H1 (cell line): Measurements from ENCODE around the gene LONRF2. TPM values are rescaled to one million over a fixed set of nuclear protein-coding genes. Genes with fewer than 3 reads are reported as not detected.

Source experiments
- CTCF ChIA-PET: fragments of 300-600 bp; sonication (Branson Sonifier 250); formaldehyde crosslinking; loops from one replicate; lab custom pipeline; 2021; ENCODE audit not compliant: partially characterized antibody; lab: Charles Lee
- POLR2A ChIA-PET: fragments of 300-600 bp; sonication (Branson Sonifier 250); formaldehyde crosslinking; loops from one replicate; lab custom pipeline; 2021; ENCODE audit warnings: inconsistent platforms; ENCODE audit not compliant: partially characterized antibody; lab: Charles Lee
- DNase-seq, 2 experiments: peaks; one replicate each; pipeline versions ENCODE4 v3.0.0 to v3.0.0-alpha.2; 2010 to 2022; ENCODE audit warnings: low spot score in 2 of 2, low read depth in 1 of 2, mixed read lengths in 1 of 2
- FAIRE-seq: peaks from 2 replicates; lab custom pipeline; 2011; peaks lifted over from hg19 to GRCh38; lab: Jason Lieb, UNC
- H2AFZ ChIP-seq: 2 replicates; pipeline ENCODE4 v1.8.1; 2012; ENCODE audit warnings: low read length, inconsistent platforms
- H2AK5ac ChIP-seq: 2 replicates; pipeline ENCODE4 v1.6.1; 2013; ENCODE audit warnings: low read depth, low read length
- H2BK120ac ChIP-seq: replicated peaks from 2 replicates; pipeline ENCODE3; 2013; ENCODE audit warnings: low read depth, low read length, inconsistent platforms
- H2BK12ac ChIP-seq: 2 replicates; pipeline ENCODE4 v1.6.1; 2013; ENCODE audit warnings: low read depth, low read length
- H2BK15ac ChIP-seq: 2 replicates; pipeline ENCODE4 v1.6.1; 2013; ENCODE audit warnings: low read length
- H2BK20ac ChIP-seq: 2 replicates; pipeline ENCODE4 v1.6.1; 2013; ENCODE audit warnings: low read length
- H2BK5ac ChIP-seq: 2 replicates; pipeline ENCODE4 v1.6.1; 2013; ENCODE audit warnings: low read depth, low read length
- H3K14ac ChIP-seq: 2 replicates; pipeline ENCODE4 v1.6.1; 2013; ENCODE audit warnings: inconsistent platforms; ENCODE audit not compliant: insufficient read length
- H3K18ac ChIP-seq: 2 replicates; pipeline ENCODE4 v1.6.1; 2013; ENCODE audit warnings: low read length; ENCODE audit errors: extremely low read depth
- H3K23ac ChIP-seq: 2 replicates; pipeline ENCODE4 v1.6.1; 2013; ENCODE audit warnings: inconsistent platforms; ENCODE audit not compliant: insufficient read length
- H3K23me2 ChIP-seq: 2 replicates; pipeline ENCODE4 v1.6.1; 2013; ENCODE audit warnings: low read depth, low read length
- H3K27ac ChIP-seq: 2 replicates; pipeline ENCODE4 v1.6.1; 2011; ENCODE audit warnings: low read depth, low read length, inconsistent platforms
- H3K27me3 ChIP-seq, 4 experiments: replicated peaks in 1 of 4; 1 replicate in 1 of 4; 2 replicates in 3 of 4; pipeline versions ENCODE4 v1.6.1 to v1.8.1; 2011 to 2013; ENCODE audit warnings: low read length in 3 of 4, mild to moderate bottlenecking in 3 of 4, inconsistent platforms in 2 of 4, mixed read lengths in 2 of 4, moderate library complexity in 1 of 4; ENCODE audit not compliant: control insufficient read depth in 3 of 4, insufficient read depth in 3 of 4; ENCODE audit errors: extremely low read depth in 1 of 4
- H3K36me3 ChIP-seq, 4 experiments: 2 replicates each; pipeline versions ENCODE4 v1.6.1 to v1.8.1; 2011 to 2013; ENCODE audit warnings: mild to moderate bottlenecking in 4 of 4, low read length in 3 of 4, moderate library complexity in 2 of 4, control low read depth in 1 of 4, inconsistent platforms in 1 of 4; ENCODE audit not compliant: insufficient read depth in 4 of 4, control insufficient read depth in 2 of 4
- H3K4ac ChIP-seq: replicated peaks from 2 replicates; pipeline ENCODE3; 2013; ENCODE audit warnings: low read length, low read depth, mixed read lengths, inconsistent platforms; ENCODE audit not compliant: insufficient read length
- H3K4me1 ChIP-seq, 4 experiments: replicated peaks in 1 of 4; 1 replicate in 1 of 4; 2 replicates in 3 of 4; pipeline versions ENCODE4 v1.6.1 to v1.8.1; 2011 to 2013; ENCODE audit warnings: low read length in 3 of 4, inconsistent platforms in 2 of 4, mixed read lengths in 1 of 4; ENCODE audit not compliant: insufficient read depth in 4 of 4, control insufficient read depth in 3 of 4
- H3K4me2 ChIP-seq, 2 experiments: 2 replicates each; pipeline versions ENCODE4 v1.6.1 to v1.8.1; 2011 to 2013; ENCODE audit warnings: low read depth in 2 of 2, low read length in 2 of 2, control low read depth in 1 of 2, inconsistent platforms in 1 of 2, mild to moderate bottlenecking in 1 of 2; ENCODE audit not compliant: insufficient read depth in 1 of 2
- H3K4me3 ChIP-seq, 4 experiments: fragments of 200-600, 300-600 bp in 1 of 4; sonication (generic), shearing (Covaris generic), sonication (Bioruptor Twin) in 1 of 4; 2 replicates each; pipeline versions ENCODE4 v1.5.1 to v1.8.1; 2011 to 2016; ENCODE audit warnings: low read length in 4 of 4, low read depth in 3 of 4, control low read depth in 2 of 4, inconsistent platforms in 2 of 4, mild to moderate bottlenecking in 2 of 4, mixed read lengths in 1 of 4, moderate library complexity in 1 of 4; ENCODE audit not compliant: insufficient read depth in 2 of 4; ENCODE audit errors: extremely low read depth in 1 of 4
- H3K56ac ChIP-seq: replicated peaks from 2 replicates; pipeline ENCODE3; 2013; ENCODE audit warnings: low read depth, mild to moderate bottlenecking, mixed read lengths, low read length, inconsistent platforms; ENCODE audit not compliant: insufficient read length
- H3K79me1 ChIP-seq: 2 replicates; pipeline ENCODE4 v1.6.1; 2013; ENCODE audit warnings: low read depth, low read length, control low read depth
- H3K79me2 ChIP-seq, 2 experiments: 2 replicates each; pipeline versions ENCODE4 v1.6.1 to v1.8.1; 2012 to 2013; ENCODE audit warnings: low read length in 2 of 2, mild to moderate bottlenecking in 2 of 2, inconsistent platforms in 1 of 2; ENCODE audit not compliant: insufficient read depth in 2 of 2, control insufficient read depth in 1 of 2
- H3K9ac ChIP-seq, 4 experiments: replicated peaks in 1 of 4; 1 replicate in 1 of 4; 2 replicates in 3 of 4; pipeline versions ENCODE4 v1.6.1 to v1.8.1; 2011 to 2013; ENCODE audit warnings: low read depth in 3 of 4, low read length in 3 of 4, control low read depth in 2 of 4, mild to moderate bottlenecking in 2 of 4, moderate library complexity in 2 of 4, inconsistent platforms in 1 of 4; ENCODE audit errors: extremely low read depth in 1 of 4
- H3K9me3 ChIP-seq, 2 experiments: 2 replicates each; pipeline versions ENCODE4 v1.6.1 to v1.8.1; 2012 to 2013; ENCODE audit warnings: mild to moderate bottlenecking in 2 of 2, moderate library complexity in 2 of 2, control low read depth in 1 of 2, inconsistent platforms in 1 of 2, low read depth in 1 of 2, low read length in 1 of 2, mixed read lengths in 1 of 2; ENCODE audit not compliant: insufficient read depth in 2 of 2
- H4K20me1 ChIP-seq, 2 experiments: replicated peaks in 1 of 2; 2 replicates each; pipeline versions ENCODE3 to v1.8.1; 2011 to 2013; ENCODE audit warnings: inconsistent platforms in 2 of 2, low read length in 2 of 2, mild to moderate bottlenecking in 1 of 2; ENCODE audit not compliant: insufficient read depth in 2 of 2, control insufficient read depth in 1 of 2
- H4K5ac ChIP-seq: 2 replicates; pipeline ENCODE4 v1.6.1; 2013; ENCODE audit warnings: low read length, low read depth, mixed read lengths, inconsistent platforms; ENCODE audit not compliant: insufficient read length
- H4K8ac ChIP-seq: 2 replicates; pipeline ENCODE4 v1.8.0; 2013; ENCODE audit warnings: mild to moderate bottlenecking, moderate library complexity, low read length, inconsistent platforms; ENCODE audit not compliant: insufficient read depth; ENCODE audit errors: extremely low read depth
- H4K91ac ChIP-seq: replicated peaks from 2 replicates; pipeline ENCODE3; 2013; ENCODE audit warnings: low read length, mixed read lengths, inconsistent platforms; ENCODE audit not compliant: insufficient read length
- CBX5 ChIP-seq: fragments of 300-800, 300-1000 bp; sonication (generic); IDR thresholded peaks from 2 replicates; pipeline ENCODE4 v1.7.1; 2016; ENCODE audit warnings: antibody characterized with exemption, low read length, low read depth
- EZH2 ChIP-seq: fragments of 200-600 bp; sonication (generic); IDR thresholded peaks from 2 replicates; pipeline ENCODE4 v1.7.1; 2012; ENCODE audit warnings: low read depth, mild to moderate bottlenecking, moderate library complexity, low read length, inconsistent platforms; ENCODE audit not compliant: severe bottlenecking
- FOSL1 ChIP-seq: IDR thresholded peaks from 2 replicates; pipeline ENCODE4 v1.6.1; 2011; ENCODE audit warnings: mild to moderate bottlenecking, low read depth, low read length, moderate library complexity; ENCODE audit not compliant: insufficient read depth
- HDAC6 ChIP-seq: IDR thresholded peaks from one replicate; pipeline ENCODE4 v1.7.1; 2012; ENCODE audit warnings: low read depth, mild to moderate bottlenecking, inconsistent platforms, low read length, moderate library complexity
- SIN3A ChIP-seq, 2 experiments: IDR thresholded peaks in 1 of 2; conservative IDR thresholded peaks in 1 of 2; 2 replicates each; pipeline ENCODE4 v1.6.1; 2011 to 2012; ENCODE audit warnings: low read length in 2 of 2, improper control_type of control experiment in 1 of 2, low read depth in 1 of 2, mild to moderate bottlenecking in 1 of 2
- SP1 ChIP-seq: IDR thresholded peaks from 2 replicates; pipeline ENCODE4 v1.6.1; 2011; ENCODE audit warnings: low read depth, low read length
- SUZ12 ChIP-seq: fragments of 200-600 bp; sonication (generic); IDR thresholded peaks from 2 replicates; pipeline ENCODE4 v1.6.1; 2012; ENCODE audit warnings: mild to moderate bottlenecking, inconsistent platforms, low read length, moderate library complexity, mixed read lengths
- TBP ChIP-seq: IDR thresholded peaks from 2 replicates; pipeline ENCODE4 v1.6.1; 2011; ENCODE audit warnings: low read depth, low read length, improper control_type of control experiment
- WGBS, 2 experiments: shearing (Covaris generic) in 1 of 2; methylation state at CpG; one replicate each; pipeline versions ENCODE4 v1.1.6 to v1.1.7; 2013 to 2015; ENCODE audit warnings: low lambda C conversion rate in 2 of 2, mixed read lengths in 2 of 2, inconsistent platforms in 1 of 2, low coverage in 1 of 2, missing lambda C conversion rate in 1 of 2; ENCODE audit not compliant: insufficient replicate concordance in 2 of 2, insufficient coverage in 1 of 2, insufficient read length in 1 of 2; ENCODE audit errors: extremely low coverage in 1 of 2, missing lambda C conversion rate in 1 of 2; 5-methylcytosine and 5-hydroxymethylcytosine counted together
- polyA plus RNA-seq, 7 experiments: library from polyadenylated mRNA; depleted of rRNA in 3 of 7; stranded (reverse) in 5 of 7; unstranded in 2 of 7; fragments of >200 nt in 5 of 7; fragments of 200-250 nt in 2 of 7; gene quantifications; 1 replicate in 5 of 7; 2 replicates in 1 of 7; 4 replicates in 1 of 7; pipeline versions ENCODE4 v1.2.1 to v1.2.3, GENCODE V29; 2011 to 2013; ENCODE audit warnings: missing spikeins in 2 of 7, mixed read lengths in 2 of 7
- total RNA-seq: library from RNA; stranded (reverse); fragmentation: NEBNext Ultra II Directional; extraction: Animal tissue kit (Norgen Biotek cat#: 25700); gene quantifications from 2 replicates; pipeline ENCODE4 v1.2.1, GENCODE V29; 2021
- TF ChIP-seq, protein P1 (sequence below): IDR thresholded peaks from 2 replicates; pipeline ENCODE4 v1.6.1; 2011; ENCODE audit warnings: low read length, improper control_type of control experiment

The LONRF2 gene
- total and polyA plus RNA-seq, 2 of the 8 experiments (the other 6 are each of a cell fraction or from before 2014, with no cell fraction given) = 0.24 to 0.74 TPM

DNA sequence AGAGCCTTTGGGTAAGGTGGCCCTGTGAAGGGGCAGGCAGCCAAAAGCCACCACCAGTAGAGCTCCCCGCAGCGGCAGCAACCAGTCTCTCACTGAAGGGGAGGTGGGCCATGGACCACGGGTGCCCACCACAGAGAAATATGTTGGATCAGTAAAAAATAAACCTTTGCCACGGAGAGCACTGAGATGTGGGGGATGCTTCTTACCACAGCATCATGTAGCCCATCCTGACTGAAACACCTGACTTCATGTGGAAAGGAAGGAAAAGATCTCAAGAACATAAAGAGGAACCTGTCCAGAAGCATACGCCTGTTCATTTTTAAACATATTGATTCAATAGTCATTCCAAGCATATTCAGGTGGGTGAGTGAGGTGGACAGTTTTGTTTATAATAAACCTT lies 51.1 kb downstream of the LONRF2 start:
- POLR2A ChIA-PET = no interaction called here
- 89% methylated on average over 5 of the region's 5 CpGs; no CpG with 5 or more reads in 1 of the 2 experiments for WGBS, 2 experiments
- H2BK12ac ChIP-seq = no peak overlapping the region
- no peaks in the 10 kb centered on the region for H3K36me3 ChIP-seq
- no peaks in the 10 kb centered on the region for H3K79me2 ChIP-seq
- H3K14ac ChIP-seq = no peak overlapping the region
- no peak overlapping the region for H3K56ac ChIP-seq
- DNase-seq = no peak
- no peak overlapping the region for H3K23ac ChIP-seq
- no peak overlapping the region for H2AK5ac ChIP-seq
- no peak overlapping the region for H3K4me3 ChIP-seq
- no peak overlapping the region for H4K8ac ChIP-seq
- no peak overlapping the region for H2BK20ac ChIP-seq
- no peak overlapping the region for H3K18ac ChIP-seq
- TF ChIP-seq CBX5 (no peak), HDAC6 (no peak), SUZ12 (no peak), FOSL1 (no peak), SP1 (no peak), SIN3A (conservative IDR thresholded peaks at IDR 0.05 in 1 of 2, IDR thresholded peaks at IDR 0.05 in 1 of 2; ENCODE audit: low read depth in 1 of 2, low read length in 2 of 2) (no peak), EZH2 (no peak), TBP (no peak)
- TF ChIP-seq, protein P1, sequence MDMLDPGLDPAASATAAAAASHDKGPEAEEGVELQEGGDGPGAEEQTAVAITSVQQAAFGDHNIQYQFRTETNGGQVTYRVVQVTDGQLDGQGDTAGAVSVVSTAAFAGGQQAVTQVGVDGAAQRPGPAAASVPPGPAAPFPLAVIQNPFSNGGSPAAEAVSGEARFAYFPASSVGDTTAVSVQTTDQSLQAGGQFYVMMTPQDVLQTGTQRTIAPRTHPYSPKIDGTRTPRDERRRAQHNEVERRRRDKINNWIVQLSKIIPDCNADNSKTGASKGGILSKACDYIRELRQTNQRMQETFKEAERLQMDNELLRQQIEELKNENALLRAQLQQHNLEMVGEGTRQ = no peak
- no peak overlapping the region for H3K4me2 ChIP-seq
- no peak overlapping the region for H2AFZ ChIP-seq
- H4K20me1 ChIP-seq = no peaks in the 10 kb centered on the region
- H3K9ac ChIP-seq = no peak overlapping the region
- H4K5ac ChIP-seq = no peak overlapping the region
- H3K79me1 ChIP-seq = no peaks in the 10 kb centered on the region
- no peaks in the 10 kb centered on the region for H3K27me3 ChIP-seq
- peaks cover 4 to 8% of the 10 kb centered on the region in 2 experiments for H3K9me3 ChIP-seq
- no peaks in the 10 kb centered on the region for H3K23me2 ChIP-seq
- H3K4ac ChIP-seq = no peak overlapping the region
- CTCF ChIA-PET = interaction anchor here (10.0 kb wide), 1 partner anchor 10 kb away, joined by 103 read pairs; no protein-coding TSS in a partner anchor
- H3K27ac ChIP-seq = no peak overlapping the region
- FAIRE-seq = no peak
- H2BK5ac ChIP-seq = no peak overlapping the region
- peaks cover 0 to 6% (median 0%) of the 10 kb centered on the region in 4 experiments; a peak in 1 of 7 replicates for H3K4me1 ChIP-seq
- no peak overlapping the region for H2BK120ac ChIP-seq
- H2BK15ac ChIP-seq = no peak overlapping the region
- H4K91ac ChIP-seq = no peak overlapping the region
